ENCODE measurements around the gene ELMOD1.

DNA sequence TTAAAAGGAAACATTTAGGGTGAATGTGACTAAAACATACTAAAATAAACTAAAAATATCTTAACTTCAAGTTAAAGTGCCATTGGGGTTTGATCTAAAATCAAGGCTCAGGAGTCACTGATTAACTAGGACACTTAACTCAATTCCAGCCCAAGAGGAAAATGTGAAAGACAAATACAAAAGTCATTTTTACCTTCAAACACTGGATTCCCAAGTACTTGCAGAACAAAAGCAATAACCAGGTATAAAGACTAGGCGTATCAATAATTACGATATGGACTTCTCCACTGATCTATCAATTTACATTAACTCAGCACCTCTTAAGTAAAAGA, 41.0 kb upstream of the ELMOD1 start:
- no peak for TF ChIP-seq FOS (IDR thresholded peaks at IDR 0.05; ENCODE audit: borderline replicate concordance, insufficient read depth, low read length)
- TF ChIP-seq, protein P1, sequence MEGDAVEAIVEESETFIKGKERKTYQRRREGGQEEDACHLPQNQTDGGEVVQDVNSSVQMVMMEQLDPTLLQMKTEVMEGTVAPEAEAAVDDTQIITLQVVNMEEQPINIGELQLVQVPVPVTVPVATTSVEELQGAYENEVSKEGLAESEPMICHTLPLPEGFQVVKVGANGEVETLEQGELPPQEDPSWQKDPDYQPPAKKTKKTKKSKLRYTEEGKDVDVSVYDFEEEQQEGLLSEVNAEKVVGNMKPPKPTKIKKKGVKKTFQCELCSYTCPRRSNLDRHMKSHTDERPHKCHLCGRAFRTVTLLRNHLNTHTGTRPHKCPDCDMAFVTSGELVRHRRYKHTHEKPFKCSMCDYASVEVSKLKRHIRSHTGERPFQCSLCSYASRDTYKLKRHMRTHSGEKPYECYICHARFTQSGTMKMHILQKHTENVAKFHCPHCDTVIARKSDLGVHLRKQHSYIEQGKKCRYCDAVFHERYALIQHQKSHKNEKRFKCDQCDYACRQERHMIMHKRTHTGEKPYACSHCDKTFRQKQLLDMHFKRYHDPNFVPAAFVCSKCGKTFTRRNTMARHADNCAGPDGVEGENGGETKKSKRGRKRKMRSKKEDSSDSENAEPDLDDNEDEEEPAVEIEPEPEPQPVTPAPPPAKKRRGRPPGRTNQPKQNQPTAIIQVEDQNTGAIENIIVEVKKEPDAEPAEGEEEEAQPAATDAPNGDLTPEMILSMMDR (IDR thresholded peaks at IDR 0.05; ENCODE audit: extremely low read depth in 1 of 2, insufficient read depth in 1 of 2, low read depth in 1 of 2, low read length in 2 of 2) = no peak
- TF ChIP-seq, protein P2, sequence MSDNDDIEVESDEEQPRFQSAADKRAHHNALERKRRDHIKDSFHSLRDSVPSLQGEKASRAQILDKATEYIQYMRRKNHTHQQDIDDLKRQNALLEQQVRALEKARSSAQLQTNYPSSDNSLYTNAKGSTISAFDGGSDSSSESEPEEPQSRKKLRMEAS (IDR thresholded peaks at IDR 0.05; ENCODE audit: insufficient read depth, insufficient read length) = no peak
- TF ChIP-seq EZH2 (IDR thresholded peaks at IDR 0.05; ENCODE audit: borderline replicate concordance, low read depth, low read length, severe bottlenecking) = no peak

Measured in endothelial cell of umbilical vein (primary cell).